IPS-NIHi7 (cell line): ENCODE data around the gene AKT1.
"Not testable (repeated sequence)": the region's sequence is repeated elsewhere in the genome, so short reads cannot be mapped to it uniquely, and the experiment has no call there.

Source experiments
- DNase-seq: peaks from one replicate; pipeline ENCODE4 v3.0.0; 2012; ENCODE audit warnings: mixed read lengths; ENCODE audit errors: extremely low spot score

AKT1 gene

GRCh38 chr14:104753528-104754212 is 41.9 kb downstream of the AKT1 start:
- DNase-seq, result no peak

- DNase-seq, result peak; percentile 100
Observed at GRCh38 chr14:104752735-104753527, 42.6 kb downstream of the AKT1 start, which contains the start of gene SIVA1. Gene SIVA1, plus strand, starts transcription at chr14:104753147. Its CDS starts 55 bp downstream, at chr14:104753202.

GRCh38 chr14:104752423-104752734 is 43.2 kb downstream of the AKT1 start:
- no peak for DNase-seq

GRCh38 chr14:104751539-104752422 is 43.8 kb downstream of the AKT1 start:
- no peak for DNase-seq

- not testable (repeated sequence) for DNase-seq
Observed at GRCh38 chr14:104750753-104751057, 44.8 kb downstream of the AKT1 start.

- no peak for DNase-seq
Observed at GRCh38 chr14:104750056-104750752, 45.3 kb downstream of the AKT1 start.

GRCh38 chr14:104749111-104749649 is 46.4 kb downstream of the AKT1 start:
- no peak for DNase-seq

GRCh38 chr14:104747876-104748275 is 47.7 kb downstream of the AKT1 start:
- no peak for DNase-seq

- no peak for DNase-seq
Observed at GRCh38 chr14:104746934-104747481, 48.5 kb downstream of the AKT1 start.

GRCh38 chr14:104746071-104746545 is 49.4 kb downstream of the AKT1 start:
- no peak for DNase-seq

GRCh38 chr14:104745431-104745830 is 50.1 kb downstream of the AKT1 start:
- DNase-seq, result no peak

GRCh38 chr14:104744484-104744883 is 51.1 kb downstream of the AKT1 start:
- DNase-seq, result no peak

GRCh38 chr14:104743461-104744380 is 51.8 kb downstream of the AKT1 start:
- DNase-seq, result no peak

GRCh38 chr14:104742586-104743455 is 52.7 kb downstream of the AKT1 start:
- DNase-seq, result no peak

GRCh38 chr14:104741803-104742251 is 53.7 kb downstream of the AKT1 start:
- DNase-seq, result no peak

- DNase-seq, result no peak
Observed at GRCh38 chr14:104741108-104741802, 54.3 kb downstream of the AKT1 start.

- DNase-seq, result no peak
Observed at GRCh38 chr14:104739546-104740516, 55.7 kb downstream of the AKT1 start.
